Ishikawa (cell line): Measurements from ENCODE around the gene SEC31A.

ENCODE experiments used
- CREB1 ChIP-seq: IDR thresholded peaks from 2 replicates; pipeline ENCODE4 v1.6.1; 2012; ENCODE audit warnings: low read depth
- EP300 ChIP-seq: IDR thresholded peaks from 2 replicates; pipeline ENCODE4 v1.6.1; 2012; ENCODE audit warnings: borderline replicate concordance
- NFIC ChIP-seq: IDR thresholded peaks from 2 replicates; pipeline ENCODE4 v1.6.1; 2012
- YY1 ChIP-seq: IDR thresholded peaks from 2 replicates; pipeline ENCODE4 v1.6.1; 2012; ENCODE audit warnings: low read depth
- ZBTB7A ChIP-seq: IDR thresholded peaks from 2 replicates; pipeline ENCODE4 v1.6.1; 2012; ENCODE audit warnings: low read depth

GRCh38 chr4:82809619-82810018 is 81.3 kb downstream of the SEC31A start:
- TF ChIP-seq YY1 (no peak), NFIC (no peak), EP300 (no peak), CREB1 (no peak), ZBTB7A (no peak)
